Measurements from ENCODE around the gene ZBTB40.

The ZBTB40 gene, protein sequence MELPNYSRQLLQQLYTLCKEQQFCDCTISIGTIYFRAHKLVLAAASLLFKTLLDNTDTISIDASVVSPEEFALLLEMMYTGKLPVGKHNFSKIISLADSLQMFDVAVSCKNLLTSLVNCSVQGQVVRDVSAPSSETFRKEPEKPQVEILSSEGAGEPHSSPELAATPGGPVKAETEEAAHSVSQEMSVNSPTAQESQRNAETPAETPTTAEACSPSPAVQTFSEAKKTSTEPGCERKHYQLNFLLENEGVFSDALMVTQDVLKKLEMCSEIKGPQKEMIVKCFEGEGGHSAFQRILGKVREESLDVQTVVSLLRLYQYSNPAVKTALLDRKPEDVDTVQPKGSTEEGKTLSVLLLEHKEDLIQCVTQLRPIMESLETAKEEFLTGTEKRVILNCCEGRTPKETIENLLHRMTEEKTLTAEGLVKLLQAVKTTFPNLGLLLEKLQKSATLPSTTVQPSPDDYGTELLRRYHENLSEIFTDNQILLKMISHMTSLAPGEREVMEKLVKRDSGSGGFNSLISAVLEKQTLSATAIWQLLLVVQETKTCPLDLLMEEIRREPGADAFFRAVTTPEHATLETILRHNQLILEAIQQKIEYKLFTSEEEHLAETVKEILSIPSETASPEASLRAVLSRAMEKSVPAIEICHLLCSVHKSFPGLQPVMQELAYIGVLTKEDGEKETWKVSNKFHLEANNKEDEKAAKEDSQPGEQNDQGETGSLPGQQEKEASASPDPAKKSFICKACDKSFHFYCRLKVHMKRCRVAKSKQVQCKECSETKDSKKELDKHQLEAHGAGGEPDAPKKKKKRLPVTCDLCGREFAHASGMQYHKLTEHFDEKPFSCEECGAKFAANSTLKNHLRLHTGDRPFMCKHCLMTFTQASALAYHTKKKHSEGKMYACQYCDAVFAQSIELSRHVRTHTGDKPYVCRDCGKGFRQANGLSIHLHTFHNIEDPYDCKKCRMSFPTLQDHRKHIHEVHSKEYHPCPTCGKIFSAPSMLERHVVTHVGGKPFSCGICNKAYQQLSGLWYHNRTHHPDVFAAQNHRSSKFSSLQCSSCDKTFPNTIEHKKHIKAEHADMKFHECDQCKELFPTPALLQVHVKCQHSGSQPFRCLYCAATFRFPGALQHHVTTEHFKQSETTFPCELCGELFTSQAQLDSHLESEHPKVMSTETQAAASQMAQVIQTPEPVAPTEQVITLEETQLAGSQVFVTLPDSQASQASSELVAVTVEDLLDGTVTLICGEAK

GRCh38 chr1:22451702-22452480 lies at the start of gene ZBTB40:
TSS of gene ZBTB40 (plus strand) at chr1:22451851. CDS start at chr1:22489949, 38,098 bp downstream.
- DNase-seq (ENCODE audit: low read depth) = peak; percentile 85

DNA sequence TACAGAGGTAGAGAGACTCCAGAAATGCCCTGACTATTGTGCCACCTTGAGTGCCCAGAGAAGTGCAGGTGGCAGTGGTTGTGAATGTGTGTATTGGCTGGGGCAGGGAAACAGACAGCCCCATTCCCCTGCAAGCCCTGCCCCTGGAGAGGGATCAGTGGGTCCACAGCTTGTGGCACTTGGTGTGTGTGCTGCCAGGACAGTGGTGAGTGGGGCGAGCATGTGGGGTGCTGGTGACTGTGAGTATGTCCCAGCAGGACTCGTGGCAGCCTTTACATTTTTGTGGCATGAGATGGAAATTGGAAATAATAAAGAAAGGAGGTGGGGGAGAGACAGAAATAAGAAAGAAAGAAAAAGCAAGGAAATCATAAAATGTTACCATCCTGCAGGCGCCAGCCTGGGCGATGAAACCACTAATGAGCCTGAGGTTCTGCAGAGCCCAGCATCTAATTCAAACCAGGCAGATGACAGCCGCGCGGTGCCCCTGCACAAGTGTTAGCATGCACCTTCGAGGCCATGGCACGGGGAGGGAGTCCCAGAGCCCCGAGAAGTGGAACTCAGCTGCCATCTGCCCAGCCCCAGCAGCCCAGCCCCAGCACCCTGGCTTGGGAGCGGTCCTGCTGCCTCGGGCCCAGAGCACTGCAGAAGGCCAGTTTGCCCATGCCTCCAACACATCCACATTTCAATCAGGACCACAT lies 49.1 kb upstream of the ZBTB40 start:
- no peak for DNase-seq (ENCODE audit: low read depth)

- no peak for DNase-seq (ENCODE audit: low read depth)
Observed at GRCh38 chr1:22404486-22404885, 47.2 kb upstream of the ZBTB40 start.

GRCh38 chr1:22406722-22407495 lies 44.7 kb upstream of the ZBTB40 start:
- DNase-seq (ENCODE audit: low read depth) = no peak

GRCh38 chr1:22408230-22408629 lies 43.4 kb upstream of the ZBTB40 start:
- no peak for DNase-seq (ENCODE audit: low read depth)

- DNase-seq (ENCODE audit: low read depth) = no peak
Observed at GRCh38 chr1:22410401-22410800, 41.2 kb upstream of the ZBTB40 start.

- no peak for DNase-seq (ENCODE audit: low read depth)
Observed at GRCh38 chr1:22410928-22411495, 40.6 kb upstream of the ZBTB40 start.

DNA sequence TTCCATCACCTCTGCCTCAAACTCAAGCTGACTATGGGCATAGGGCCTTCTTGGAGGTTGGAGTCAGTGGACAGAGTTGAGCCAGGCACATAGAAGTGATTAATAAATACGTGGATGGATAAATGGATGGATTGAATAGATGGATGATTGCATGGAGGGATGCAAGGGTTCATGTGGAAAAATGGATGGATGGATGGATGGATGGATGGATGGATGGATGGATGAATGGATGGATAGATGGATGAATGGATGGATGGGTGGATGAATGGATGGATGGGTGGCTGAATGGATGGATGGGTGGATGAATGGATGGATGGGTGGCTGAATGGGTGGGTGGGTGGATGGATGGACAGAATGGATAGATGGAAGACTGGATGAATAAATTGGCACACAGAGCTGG lies 40.1 kb upstream of the ZBTB40 start:
- DNase-seq (ENCODE audit: low read depth) = no peak

DNA sequence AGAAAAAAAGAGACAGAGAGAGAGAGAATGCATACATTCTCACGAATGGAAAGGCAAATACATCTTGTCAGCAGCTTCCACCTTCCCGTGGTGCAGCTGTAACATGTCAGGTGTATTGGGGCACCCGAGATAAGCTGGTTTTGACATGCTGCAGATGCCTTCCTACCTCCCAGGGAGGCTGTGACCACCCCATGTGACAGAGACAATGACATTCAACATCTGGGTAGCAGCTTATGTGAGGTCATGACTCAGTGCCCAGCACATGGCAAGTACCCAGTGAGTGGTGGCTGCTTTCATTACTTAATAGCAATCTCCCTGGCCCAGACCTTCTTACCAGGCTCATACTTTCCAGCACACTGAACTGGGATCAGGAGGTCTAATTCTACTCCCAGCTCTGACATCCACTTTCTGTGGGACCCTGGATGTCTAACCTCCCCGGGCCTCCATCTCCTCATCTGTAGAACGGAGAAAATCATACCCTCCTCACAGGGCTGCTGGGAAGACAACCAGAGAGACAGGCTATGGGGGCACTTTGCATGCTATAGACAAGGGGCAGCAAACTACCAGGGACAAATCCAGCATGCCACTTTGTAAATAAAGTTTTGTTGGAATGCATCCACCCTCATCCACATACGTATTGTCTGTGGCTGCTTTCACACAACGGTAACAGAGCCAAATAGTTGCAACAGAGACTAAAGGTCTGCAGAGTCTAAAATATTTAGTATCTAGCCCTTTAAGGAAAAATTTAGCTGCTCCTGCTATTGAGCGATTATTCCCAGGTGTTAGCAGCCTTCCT lies 38.5 kb upstream of the ZBTB40 start:
- no peak for DNase-seq (ENCODE audit: low read depth)

DNA sequence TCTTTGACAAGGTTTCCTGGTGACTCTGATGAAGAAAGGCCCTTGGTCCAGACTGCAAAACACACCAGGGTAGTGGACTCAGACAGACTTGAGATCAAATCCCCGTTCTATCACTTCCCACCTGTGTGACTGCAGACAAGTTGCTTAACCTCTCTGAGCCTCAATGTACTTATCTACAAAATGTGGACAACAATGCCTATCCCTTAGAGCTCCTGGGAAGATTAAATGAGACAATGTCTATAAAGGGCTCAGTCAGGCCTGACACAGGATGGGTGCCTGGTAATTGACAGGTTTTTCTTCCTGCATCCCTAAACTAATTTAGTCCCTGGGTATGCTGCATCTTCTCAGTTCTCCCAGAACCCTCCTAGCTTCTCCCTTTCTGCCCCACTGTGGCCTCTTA lies 37.9 kb upstream of the ZBTB40 start:
- DNase-seq (ENCODE audit: low read depth) = no peak

- no peak for DNase-seq (ENCODE audit: low read depth)
Observed at GRCh38 chr1:22414244-22414751, 37.4 kb upstream of the ZBTB40 start.

GRCh38 chr1:22415489-22415888 lies 36.2 kb upstream of the ZBTB40 start:
- no peak for DNase-seq (ENCODE audit: low read depth)

- DNase-seq (ENCODE audit: low read depth) = no peak
Observed at GRCh38 chr1:22416555-22417454, 34.8 kb upstream of the ZBTB40 start.

GRCh38 chr1:22417466-22417865 lies 34.2 kb upstream of the ZBTB40 start:
- no peak for DNase-seq (ENCODE audit: low read depth)

DNA sequence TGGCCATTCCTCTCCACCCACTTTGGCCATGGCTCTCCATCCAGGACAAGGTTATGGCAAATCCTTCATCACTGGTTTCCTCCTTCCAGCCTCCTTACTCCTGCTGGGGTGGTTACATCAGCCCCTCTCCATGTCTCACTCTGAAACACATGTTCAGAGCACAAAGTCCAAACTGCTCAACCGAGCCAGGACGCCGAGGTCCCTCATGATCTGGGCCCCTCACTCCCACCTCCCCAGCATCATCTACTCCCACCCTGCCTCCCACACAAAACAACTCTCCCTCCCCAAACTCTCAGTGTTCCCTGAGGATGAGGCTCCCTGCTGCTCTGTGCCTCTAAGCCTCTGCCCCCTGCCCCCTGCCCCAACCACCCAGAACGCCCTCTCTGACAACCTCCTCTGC lies 33.3 kb upstream of the ZBTB40 start:
- no peak for DNase-seq (ENCODE audit: low read depth)

- DNase-seq (ENCODE audit: low read depth) = peak; percentile 42
Observed at GRCh38 chr1:22418933-22419382, 32.7 kb upstream of the ZBTB40 start.

- no peak for DNase-seq (ENCODE audit: low read depth)
Observed at GRCh38 chr1:22420455-22421053, 31.1 kb upstream of the ZBTB40 start.

Data from HS-5 (cell line).